ENCODE measurements around the gene SASH3. TPM values are rescaled to one million over a fixed set of nuclear protein-coding genes. Genes with fewer than 3 reads are reported as not detected.

SASH3 gene
- total RNA-seq, 2 donors from 2014 or later, result not detected

DNA sequence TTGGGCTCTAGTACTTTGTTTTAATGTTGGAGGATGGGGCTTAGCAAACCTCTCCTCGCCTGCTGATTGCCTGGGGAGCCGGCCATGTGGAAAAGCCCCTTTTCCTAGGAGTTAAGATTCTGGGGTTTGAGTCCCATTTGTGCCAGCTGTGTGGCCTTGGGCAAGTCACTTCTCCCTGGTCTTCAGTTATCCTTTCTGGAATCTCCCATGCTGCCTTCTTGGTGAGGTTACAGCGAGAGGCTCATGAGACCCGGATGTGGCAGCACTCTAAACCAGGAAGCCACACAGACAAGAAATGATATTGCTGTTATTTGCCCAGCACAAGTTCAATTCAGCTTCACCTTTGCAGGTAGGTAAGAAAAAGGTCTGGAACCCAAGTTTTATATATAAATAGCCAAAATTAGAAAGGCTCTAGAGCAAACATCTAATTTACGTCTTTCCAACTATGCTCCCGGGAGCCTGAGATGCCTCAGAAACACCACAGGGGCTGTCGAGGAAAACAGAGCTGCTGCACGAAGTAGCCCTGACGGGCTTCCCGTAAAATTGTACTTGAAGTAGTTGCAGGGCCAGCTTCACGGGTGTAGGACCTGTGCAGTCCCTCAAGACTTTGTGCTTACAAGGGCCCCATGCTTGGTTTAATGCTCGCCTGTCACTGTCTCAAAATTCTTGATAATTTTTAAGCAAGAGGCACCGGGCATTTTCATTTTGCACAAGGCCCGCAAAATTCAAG lies 8.3 kb upstream of the SASH3 start:
- no peak overlapping the region for H3K4me3 Mint-ChIP-seq
- Histone ChIP-seq H3K36me3 (ENCODE audit: control insufficient read depth, insufficient read depth, low read length) (no peaks in the 10 kb centered on the region), H3K27me3 (ENCODE audit: control insufficient read depth, insufficient read depth, low read length, poor library complexity, severe bottlenecking) (no peaks in the 10 kb centered on the region), H3K4me1 (ENCODE audit: control insufficient read depth, insufficient read depth, low read length) (no peaks in the 10 kb centered on the region), H3K9me3 (ENCODE audit: control insufficient read depth, low read length) (no peaks in the 10 kb centered on the region), H3K27ac (ENCODE audit: low read depth, low read length) (no peak overlapping the region), H3K9ac (ENCODE audit: extremely low read depth, low read length, poor library complexity, severe bottlenecking) (no peak overlapping the region), H3K4me3 (ENCODE audit: low read length) (no peak overlapping the region)
- peaks cover 2% of the 10 kb centered on the region for H3K9me3 Mint-ChIP-seq
- H3K4me1 Mint-ChIP-seq, result peaks cover 5% of the 10 kb centered on the region
- TF ChIP-seq, protein P1, sequence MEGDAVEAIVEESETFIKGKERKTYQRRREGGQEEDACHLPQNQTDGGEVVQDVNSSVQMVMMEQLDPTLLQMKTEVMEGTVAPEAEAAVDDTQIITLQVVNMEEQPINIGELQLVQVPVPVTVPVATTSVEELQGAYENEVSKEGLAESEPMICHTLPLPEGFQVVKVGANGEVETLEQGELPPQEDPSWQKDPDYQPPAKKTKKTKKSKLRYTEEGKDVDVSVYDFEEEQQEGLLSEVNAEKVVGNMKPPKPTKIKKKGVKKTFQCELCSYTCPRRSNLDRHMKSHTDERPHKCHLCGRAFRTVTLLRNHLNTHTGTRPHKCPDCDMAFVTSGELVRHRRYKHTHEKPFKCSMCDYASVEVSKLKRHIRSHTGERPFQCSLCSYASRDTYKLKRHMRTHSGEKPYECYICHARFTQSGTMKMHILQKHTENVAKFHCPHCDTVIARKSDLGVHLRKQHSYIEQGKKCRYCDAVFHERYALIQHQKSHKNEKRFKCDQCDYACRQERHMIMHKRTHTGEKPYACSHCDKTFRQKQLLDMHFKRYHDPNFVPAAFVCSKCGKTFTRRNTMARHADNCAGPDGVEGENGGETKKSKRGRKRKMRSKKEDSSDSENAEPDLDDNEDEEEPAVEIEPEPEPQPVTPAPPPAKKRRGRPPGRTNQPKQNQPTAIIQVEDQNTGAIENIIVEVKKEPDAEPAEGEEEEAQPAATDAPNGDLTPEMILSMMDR (conservative IDR thresholded peaks at IDR 0.05), result no peak
- no peaks in the 10 kb centered on the region for H3K36me3 Mint-ChIP-seq (ENCODE audit: low read depth)
- WGBS, 2 experiments (ENCODE audit: insufficient coverage in 1 of 2, insufficient read length in 1 of 2), result 90 to 92% methylated on average over 4 to 14 of the region's 14 CpGs
- DNase-seq, result no peak
- H3K27me3 Mint-ChIP-seq (ENCODE audit: insufficient read depth), result no peaks in the 10 kb centered on the region
- H3K27ac Mint-ChIP-seq, result no peak overlapping the region

DNA sequence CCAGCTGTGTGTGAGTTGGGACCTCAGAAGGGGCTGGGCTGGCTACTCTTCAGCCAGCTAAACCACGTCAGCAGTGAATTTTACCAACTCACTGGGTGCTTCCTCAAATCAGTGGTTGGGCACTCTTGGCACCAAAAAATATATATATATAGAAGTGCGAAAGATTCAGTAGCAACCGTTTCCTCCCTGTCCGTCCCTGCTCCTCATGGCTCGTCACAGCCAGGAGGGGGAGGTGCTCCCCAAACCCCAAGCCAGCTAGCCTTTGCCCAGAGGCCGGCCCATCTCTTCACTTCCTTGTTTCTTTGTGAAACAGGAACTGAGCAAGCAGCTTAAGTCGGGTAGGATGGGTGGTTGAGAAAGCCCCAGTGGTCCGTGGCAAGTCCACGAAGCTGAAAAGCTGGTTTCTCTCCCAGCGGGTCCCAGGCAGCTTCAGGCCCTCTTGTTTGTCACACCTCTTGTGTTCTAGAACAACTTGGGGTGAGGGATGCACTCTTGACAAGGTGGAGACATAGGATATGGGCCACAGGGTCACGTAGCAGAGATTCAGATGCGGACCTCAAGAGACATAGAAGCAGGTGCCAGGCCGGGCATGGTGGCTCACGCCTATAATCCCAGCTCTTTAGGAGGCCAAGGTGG lies 6.8 kb upstream of the SASH3 start:
- H3K27me3 ChIP-seq (ENCODE audit: control insufficient read depth, insufficient read depth, low read length, poor library complexity, severe bottlenecking), result no peaks in the 10 kb centered on the region
- no peak overlapping the region for H3K27ac Mint-ChIP-seq

DNA sequence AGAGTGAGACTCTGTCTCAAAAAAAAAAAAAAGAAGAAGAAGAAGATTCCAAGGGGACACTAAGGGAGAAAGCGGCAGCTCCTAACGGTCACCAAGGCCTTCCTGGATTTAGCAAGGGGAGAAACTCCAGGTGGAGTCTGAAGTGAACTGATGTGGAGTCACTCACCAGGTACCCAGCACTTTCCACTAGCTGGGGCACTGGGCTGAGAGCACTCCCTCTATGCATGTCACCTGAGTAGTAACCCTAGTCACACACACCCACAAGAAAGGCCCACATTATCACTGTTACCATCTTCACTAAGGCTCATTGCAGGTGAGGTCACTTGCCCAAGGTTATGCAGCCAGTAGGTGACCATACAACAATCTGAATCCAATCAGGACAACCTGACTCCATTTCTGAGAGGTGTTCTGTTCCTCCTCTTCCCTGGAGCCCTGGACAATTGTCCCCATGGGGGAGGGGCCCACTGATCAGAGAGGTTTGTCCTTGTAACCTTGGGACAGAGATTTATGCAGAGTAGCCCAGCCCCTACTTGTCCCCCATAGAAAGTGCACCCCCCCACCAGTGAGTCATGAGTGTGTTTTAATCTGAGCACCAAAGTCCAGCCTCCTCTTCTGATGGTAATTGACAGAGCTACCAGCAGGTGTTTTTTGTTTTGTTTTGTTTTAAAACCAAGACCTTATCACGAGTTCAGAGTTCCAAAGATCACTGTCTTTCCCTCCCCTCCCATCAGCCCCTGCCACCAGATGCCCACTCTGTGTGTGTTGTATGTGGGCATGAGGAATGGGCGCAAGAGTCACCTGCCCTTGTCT lies 5.9 kb upstream of the SASH3 start:
- no peak overlapping the region for H3K27ac Mint-ChIP-seq

More for the DNA sequence above, 6.8 kb upstream of the SASH3 start:
- H3K9me3 Mint-ChIP-seq, result no peaks in the 10 kb centered on the region
- no peak for DNase-seq
- H3K36me3 Mint-ChIP-seq (ENCODE audit: low read depth), result no peaks in the 10 kb centered on the region
- no peak overlapping the region for H3K4me3 Mint-ChIP-seq
- 96 to 100% methylated on average over 4 to 14 of the region's 14 CpGs for WGBS, 2 experiments (ENCODE audit: insufficient coverage in 1 of 2, insufficient read length in 1 of 2)
- Histone ChIP-seq H3K27ac (ENCODE audit: low read depth, low read length) (no peak overlapping the region), H3K4me3 (ENCODE audit: low read length) (no peak overlapping the region), H3K9ac (ENCODE audit: extremely low read depth, low read length, poor library complexity, severe bottlenecking) (no peak overlapping the region), H3K36me3 (ENCODE audit: control insufficient read depth, insufficient read depth, low read length) (no peaks in the 10 kb centered on the region), H3K4me1 (ENCODE audit: control insufficient read depth, insufficient read depth, low read length) (no peaks in the 10 kb centered on the region), H3K9me3 (ENCODE audit: control insufficient read depth, low read length) (no peaks in the 10 kb centered on the region)
- TF ChIP-seq, protein P1 (conservative IDR thresholded peaks at IDR 0.05), result no peak
- no peaks in the 10 kb centered on the region for H3K27me3 Mint-ChIP-seq (ENCODE audit: insufficient read depth)
- peaks cover 5% of the 10 kb centered on the region for H3K4me1 Mint-ChIP-seq

More for the DNA sequence above, 5.9 kb upstream of the SASH3 start:
- Mint-ChIP-seq H3K36me3 (ENCODE audit: low read depth) (no peaks in the 10 kb centered on the region), H3K4me3 (no peak overlapping the region), H3K27me3 (ENCODE audit: insufficient read depth) (no peaks in the 10 kb centered on the region), H3K9me3 (no peaks in the 10 kb centered on the region), H3K4me1 (peaks cover 5% of the 10 kb centered on the region)
- no peak overlapping the region for H3K4me3 ChIP-seq (ENCODE audit: low read length)
- H3K9ac ChIP-seq (ENCODE audit: extremely low read depth, low read length, poor library complexity, severe bottlenecking), result no peak overlapping the region
- 95% methylated on average over 3 of the region's 4 CpGs; no CpG with 5 or more reads in 1 of the 2 experiments for whole genome bisulfite sequencing, 2 experiments (ENCODE audit: insufficient coverage in 1 of 2, insufficient read length in 1 of 2)
- H3K9me3 ChIP-seq (ENCODE audit: control insufficient read depth, low read length), result no peaks in the 10 kb centered on the region
- no peak for DNase-seq
- no peaks in the 10 kb centered on the region for H3K4me1 ChIP-seq (ENCODE audit: control insufficient read depth, insufficient read depth, low read length)
- H3K27me3 ChIP-seq (ENCODE audit: control insufficient read depth, insufficient read depth, low read length, poor library complexity, severe bottlenecking), result no peaks in the 10 kb centered on the region
- TF ChIP-seq, protein P1 (conservative IDR thresholded peaks at IDR 0.05), result no peak
- H3K36me3 ChIP-seq (ENCODE audit: control insufficient read depth, insufficient read depth, low read length), result no peaks in the 10 kb centered on the region
- no peak overlapping the region for H3K27ac ChIP-seq (ENCODE audit: low read depth, low read length)
